HG03378 (cell line): Measurements from ENCODE around the gene NDUFS4.
"Not testable (repeated sequence)": the region's sequence is repeated elsewhere in the genome, so short reads cannot be mapped to it uniquely, and the experiment has no call there.

Experiments used
- ATAC-seq: cut with Tn5 transposase; IDR thresholded peaks from one replicate; pipeline ENCODE4 v1.9.1; 2021; ENCODE audit warnings: mild to moderate bottlenecking, moderate library complexity; ENCODE audit not compliant: unreplicated experiment

Gene NDUFS4

DNA sequence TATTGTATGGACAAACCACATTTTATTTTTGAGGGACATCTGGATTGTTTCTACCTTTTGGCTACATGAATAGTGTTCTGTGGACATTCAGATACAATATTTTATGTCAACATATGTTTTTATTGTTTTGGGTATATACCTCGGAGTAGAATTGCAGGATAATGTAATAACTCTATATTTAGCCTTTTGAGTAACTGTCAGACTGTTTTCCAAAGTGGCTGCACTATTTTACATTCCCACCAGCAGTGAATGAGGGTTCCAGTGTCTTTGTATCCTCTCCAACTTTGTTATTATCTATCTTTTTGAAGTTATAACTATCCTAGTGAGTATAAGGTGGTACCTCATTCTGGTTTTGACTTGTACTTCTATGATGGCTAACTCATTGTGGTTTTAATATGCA, 11.0 kb downstream of the NDUFS4 start:
- no peak for ATAC-seq

DNA sequence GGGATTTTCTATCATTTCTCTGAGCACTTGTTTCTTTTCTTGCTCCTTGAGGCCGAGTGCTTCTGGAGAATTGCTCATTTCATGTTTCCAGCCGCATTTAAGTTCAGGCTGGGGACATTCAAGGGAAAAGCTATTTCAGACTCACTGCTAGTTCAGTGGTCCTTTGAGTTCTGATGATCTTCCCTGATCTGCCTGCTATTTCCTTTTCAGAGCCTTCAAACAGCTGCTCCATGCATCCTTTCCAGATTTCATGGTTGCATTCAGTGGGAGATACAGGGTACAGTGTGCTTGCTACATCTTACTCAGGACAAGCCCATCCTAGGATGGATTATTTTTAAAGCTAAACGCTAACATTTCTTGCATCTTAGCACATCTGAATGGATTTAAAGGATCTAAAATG, 14.7 kb downstream of the NDUFS4 start:
- ATAC-seq = no peak

DNA sequence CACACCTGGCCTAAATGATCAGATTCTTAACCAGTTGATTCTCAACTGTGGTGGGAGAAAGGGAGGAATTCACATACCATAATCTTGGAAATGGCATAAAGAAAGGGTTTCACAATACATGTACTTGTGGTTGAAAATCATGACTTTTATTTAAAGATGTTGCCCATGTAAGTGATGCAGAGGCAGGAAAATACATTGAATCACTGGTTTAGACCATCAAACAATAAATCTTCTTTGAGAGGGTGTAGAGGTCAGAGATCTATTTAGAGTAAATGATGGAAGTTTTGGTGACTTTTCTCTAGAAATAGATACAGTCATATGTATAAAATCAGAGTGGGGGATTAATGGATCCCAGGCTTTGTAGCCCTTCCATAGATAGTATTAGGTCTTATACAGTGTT, 15.4 kb downstream of the NDUFS4 start:
- ATAC-seq = no peak

DNA sequence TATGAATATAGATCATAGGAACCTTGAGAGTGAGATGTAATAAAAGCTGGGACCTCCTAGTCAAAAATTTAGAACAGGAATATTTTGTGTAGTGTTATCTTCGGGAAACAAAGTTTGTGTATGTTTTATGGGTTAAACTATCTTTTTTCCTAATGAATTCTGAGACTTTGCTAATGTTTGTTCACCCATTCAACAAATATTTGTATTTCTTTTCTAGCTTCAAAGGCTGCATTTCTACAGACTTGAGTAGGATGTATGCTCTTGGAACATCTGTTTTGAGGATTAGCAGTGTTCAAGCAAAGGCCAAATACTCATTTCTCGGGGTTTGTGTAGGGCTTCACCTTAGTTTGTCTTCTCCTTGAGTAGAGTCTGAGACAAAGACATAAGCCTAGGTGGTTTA, 16.2 kb downstream of the NDUFS4 start:
- no peak for ATAC-seq

DNA sequence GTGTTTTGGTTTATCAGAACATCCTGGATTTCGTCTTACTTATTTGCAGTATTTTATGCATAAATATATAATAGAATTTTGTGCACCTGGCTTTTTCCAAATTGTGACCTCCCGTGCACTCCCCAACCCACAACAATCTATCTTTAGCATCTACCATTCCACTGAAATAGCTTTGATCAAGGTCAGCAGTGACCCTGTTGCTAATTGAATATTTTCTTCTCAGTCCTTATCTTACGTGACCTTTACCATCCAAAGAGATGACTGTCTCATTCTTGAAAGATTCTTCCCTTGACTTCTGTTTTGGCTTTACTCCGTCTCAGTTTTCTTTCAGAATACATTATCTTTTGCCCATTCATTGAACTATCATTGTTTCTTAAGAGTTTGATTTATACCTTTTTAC, 18.4 kb downstream of the NDUFS4 start:
- no peak for ATAC-seq

DNA sequence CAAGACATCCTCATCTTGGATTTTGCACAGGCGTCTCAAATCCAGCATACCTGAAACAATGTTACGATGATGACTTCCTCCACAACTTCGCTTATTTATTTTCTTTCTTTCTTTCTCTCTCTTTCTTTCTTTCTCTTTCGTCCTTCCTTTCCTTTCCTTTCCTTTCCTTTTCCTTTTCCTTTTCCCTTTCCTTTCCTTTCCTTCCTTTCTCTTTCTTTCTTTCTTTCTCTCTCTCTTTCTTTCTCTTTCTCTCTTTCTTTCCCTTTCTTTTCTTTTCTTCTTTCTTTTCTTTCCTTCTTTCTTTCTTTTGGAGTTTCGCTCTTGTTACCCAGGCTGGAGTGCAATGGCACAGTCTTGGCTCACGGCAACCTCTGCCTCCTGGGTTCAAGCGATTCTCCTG, 20.1 kb downstream of the NDUFS4 start:
- ATAC-seq = no peak

DNA sequence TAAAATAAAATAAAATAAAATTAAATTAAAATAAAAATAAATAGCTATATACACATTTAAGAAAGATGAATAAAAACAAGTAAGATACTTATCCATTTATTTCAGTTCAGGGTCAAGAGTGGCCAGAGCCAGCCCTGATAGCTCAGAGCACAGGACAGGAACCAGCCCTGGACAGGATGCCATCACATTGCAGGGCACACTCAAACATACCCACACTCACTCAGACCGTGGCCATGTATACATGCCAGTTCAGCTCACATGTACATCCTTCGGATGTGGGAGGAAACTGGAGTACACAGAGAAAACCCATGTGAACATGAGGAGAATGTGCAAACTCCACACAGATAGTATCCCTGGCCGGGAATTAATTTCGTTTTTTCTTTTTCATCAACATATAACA, 21.8 kb downstream of the NDUFS4 start:
- ATAC-seq = no peak

DNA sequence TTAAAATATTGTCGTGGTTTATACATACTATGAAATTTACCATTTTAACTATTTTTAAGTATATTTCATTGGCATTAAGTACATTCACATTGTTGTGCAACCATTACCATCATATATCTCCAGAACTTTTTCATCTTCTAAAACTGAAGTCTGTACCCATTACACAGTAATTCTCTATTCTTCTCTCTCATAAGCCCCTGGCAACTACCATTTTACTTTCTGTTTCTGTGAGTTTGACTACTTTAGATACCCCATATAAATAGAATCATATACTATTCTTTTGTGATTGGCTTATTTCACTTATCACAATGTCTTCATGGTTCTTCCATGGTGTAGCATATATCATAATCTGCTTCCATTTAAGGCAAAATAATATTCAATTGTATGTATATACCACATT, 30.3 kb downstream of the NDUFS4 start:
- no peak for ATAC-seq

DNA sequence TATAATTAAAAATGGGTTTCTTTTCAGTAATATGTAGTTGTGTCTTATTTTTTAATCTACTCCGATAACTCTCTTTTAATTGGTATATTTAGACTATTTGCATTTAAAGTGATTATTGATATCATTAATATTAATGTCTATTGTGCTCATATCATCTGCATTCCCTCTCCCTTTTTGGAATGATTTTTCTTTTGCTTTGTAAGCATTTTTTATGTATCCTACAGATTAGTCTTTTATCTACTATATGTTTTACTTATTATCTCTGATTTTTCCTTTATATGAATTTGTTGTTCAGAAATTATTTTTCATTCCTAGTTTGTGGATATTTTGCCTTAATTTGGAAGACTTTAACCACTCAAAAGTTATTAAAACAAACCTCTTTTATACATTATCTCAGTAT, 34.0 kb downstream of the NDUFS4 start:
- ATAC-seq = no peak

DNA sequence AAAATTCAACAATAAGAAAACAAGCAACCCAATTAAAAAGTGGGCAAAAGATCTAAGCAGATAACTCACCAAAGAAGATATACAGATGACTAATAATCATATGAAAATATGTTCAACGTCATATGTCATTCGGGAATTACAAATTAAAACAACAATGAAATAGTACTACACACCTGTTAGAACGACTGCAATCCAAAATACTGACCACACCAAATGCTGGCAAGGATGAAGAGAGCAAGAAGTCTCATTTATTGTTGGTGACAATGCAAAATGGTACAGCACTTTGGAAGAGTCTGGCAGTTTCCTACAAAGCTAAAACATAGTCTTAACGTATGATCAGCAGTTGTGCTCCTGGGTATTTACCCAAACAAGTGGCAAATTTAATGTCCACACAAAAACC, 37.5 kb downstream of the NDUFS4 start:
- ATAC-seq = no peak

DNA sequence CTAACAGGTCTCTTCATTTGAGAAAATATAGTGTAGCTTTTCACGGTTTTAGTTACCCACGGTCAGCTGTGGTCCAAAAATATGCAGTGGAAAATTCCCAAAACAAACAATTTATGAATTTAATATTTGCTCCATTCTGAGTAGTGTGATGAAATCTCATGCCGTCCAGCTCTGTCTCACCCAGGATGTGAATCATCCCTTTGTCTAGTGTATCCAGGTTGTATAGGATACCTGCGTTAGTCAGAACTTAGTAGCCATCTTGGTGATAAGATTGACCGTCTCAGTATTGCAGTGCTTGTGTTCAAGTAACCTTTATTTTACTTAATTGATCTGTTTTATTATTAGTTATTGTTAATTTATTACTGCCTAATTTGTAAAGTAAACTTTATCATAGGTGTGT, 41.1 kb downstream of the NDUFS4 start:
- no peak for ATAC-seq

DNA sequence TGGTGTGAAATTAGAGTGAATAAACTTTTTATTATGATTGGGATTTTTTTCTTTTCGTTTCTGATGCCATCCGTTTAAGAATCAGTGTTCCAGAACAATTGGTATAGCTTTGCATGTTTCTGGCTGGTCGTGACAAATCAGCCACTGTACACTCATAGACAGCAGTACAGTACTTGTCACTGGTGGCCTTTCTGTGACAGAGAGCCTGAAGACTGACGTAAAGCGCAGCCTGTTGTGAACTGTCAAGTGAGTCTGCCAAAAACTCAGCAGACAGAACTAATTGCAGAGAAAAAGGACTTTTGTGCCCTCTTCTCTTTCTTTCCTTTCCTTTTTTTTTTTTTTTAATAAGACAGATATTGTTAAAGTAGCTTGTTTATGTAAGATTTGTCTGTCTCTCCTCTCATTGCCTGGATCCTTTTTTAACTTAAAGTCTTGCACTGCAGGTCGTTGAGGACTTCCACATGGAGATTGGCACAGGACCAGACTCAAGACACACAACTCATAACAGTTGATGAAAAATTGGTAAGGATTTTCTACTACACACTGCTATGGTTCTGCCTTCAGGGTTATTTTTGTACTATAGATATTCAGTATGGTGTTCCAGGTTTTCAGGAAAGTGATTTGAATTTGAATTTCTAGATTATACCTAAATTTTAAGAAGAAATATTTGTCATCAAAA, 42.7 kb downstream of the NDUFS4 start:
- no peak for ATAC-seq

DNA sequence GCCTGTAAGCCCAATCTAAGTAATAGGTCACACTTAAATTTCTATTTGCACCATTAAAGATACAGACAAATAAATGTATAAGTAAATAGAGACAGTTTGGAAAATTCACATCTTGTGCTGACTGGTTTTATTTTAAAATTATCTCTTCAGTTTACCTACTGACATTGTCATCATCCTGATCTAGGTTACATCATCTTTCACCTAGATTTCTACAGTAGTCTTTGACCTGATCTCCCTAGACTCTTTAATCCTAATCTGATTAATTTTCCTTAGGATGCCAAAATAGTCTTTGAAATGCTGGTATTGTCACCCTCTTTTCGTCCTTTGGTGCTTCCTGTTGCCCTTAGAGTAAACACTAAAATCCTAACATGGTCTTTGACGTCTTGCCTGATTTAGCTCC, 43.9 kb downstream of the NDUFS4 start:
- no peak for ATAC-seq

DNA sequence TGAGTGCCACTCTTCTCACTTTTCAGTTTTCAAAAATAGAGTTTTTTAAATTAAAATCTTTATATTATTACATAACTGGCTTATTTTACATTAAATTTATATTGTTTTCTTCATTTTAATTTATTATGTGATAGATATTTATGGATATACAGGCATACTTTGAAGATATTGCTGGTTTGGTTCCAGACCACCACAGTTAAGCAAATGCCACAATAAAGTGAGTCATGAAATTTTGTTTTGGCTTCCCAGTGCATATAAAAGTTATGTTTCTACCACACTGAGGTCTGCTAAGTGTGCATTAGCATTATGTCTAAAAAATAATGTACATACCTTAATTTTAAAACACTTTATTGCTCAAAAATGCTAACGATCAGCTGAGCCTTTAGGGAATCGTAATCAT, 47.4 kb downstream of the NDUFS4 start:
- ATAC-seq = no peak

DNA sequence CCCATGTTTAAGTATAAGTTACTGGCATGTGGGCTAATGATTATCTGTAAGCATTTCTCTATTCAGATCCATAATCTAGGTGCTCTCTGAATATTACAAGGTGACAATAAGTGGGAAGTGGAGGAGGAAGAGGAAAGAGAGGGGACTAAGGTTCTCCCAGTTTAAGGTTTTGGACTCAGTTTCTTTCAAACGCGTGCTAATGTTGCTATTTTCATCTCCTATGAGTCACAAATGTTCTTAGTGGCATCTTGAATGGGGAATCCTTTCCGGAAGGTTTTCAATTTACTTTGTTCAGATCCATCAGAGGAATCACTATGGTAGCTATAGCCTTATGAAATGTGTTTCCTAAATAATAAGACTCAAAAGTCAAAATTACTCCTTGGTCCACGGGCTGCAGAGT, 48.5 kb downstream of the NDUFS4 start:
- ATAC-seq = not testable (repeated sequence)

DNA sequence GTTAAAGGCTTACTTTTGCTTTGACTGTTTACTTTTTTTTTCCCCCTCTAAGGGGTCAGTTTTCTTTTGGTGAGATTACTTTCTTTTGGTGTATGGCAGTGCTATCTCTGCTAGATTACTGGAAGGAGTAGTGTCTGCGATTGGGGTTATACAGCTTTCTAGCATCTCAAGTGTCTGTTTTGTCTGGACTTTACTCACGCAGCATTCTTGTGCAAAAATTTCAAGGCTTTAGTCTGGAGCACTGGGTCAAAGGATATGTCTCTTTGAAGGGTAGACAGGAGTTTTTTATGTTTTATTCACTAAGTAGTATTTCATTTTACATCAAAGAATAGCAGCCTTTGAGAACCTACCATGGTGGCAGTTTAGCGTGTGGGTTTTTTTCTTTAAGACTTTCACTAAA, 52.6 kb downstream of the NDUFS4 start:
- ATAC-seq = no peak

DNA sequence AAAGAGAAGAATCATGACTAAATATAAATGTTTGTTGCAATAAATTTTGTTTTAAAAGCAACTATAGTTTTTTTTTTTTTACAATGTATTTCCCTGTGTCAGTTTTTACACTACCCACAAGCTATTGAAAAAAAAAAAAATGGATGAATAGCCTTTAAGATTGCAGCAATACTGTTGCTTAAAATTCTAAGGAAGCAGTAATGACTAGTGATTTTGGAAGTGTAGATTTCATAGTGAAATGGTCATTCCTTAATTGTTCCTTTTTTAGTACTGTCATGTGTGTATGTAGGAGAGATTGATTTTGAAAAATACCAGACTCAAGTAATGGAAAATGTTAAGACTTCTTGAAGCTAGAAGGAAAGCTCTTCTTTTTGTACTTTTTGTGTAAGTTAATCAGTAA, 53.1 kb downstream of the NDUFS4 start:
- ATAC-seq = no peak

DNA sequence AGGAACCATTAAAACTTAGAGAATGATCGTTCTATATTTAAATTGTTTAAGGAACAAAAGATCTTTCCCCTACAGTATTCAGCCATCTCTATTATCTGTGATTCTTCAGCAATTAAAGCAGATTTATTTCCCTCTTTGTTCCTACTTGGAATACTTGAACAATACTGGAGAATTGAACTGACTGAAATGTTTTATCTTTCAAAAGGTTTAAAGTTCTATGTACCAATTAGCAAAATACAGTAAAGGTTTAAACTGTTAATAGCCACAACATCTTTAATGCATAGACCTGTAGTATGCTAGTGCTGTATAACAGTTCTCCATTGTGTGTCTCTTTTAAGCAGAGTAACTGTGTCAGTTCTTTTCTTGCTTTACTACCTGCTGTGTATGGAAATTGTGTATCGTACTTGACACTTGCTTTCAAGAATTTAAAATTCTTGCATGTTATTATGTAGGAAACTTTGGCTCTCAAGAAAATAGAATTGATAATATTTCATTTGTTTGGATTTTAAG, 54.0 kb downstream of the NDUFS4 start:
- ATAC-seq = no peak

DNA sequence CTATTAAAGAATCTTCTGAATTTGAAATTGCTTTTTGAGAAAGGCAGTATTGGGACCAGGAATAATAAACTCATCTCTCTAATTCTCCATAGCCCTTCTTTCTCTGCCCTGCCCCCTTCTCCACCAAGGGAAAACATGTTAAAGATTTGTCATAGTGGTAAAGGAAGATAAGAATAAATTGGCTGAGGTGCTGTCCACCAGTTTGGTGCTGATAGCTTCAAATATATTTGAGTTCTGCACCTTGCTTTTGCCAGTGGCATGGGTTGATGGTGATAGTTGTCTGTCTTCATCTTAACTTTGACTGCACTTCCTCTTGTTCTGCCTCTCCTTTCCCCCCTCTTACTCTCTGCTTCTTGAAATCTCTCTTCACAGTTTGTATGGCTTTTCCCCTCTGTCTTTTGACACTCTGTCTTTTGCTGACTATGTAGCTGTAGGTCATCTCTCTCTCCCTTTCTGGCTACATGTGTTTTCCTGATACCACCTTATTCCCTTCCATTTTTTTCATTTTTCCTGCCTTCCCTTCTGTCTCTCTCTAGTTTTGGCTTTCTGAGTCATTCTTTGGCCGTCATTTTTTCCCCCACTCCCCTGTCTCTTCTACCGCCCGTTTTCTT, 56.6 kb downstream of the NDUFS4 start:
- ATAC-seq = no peak

DNA sequence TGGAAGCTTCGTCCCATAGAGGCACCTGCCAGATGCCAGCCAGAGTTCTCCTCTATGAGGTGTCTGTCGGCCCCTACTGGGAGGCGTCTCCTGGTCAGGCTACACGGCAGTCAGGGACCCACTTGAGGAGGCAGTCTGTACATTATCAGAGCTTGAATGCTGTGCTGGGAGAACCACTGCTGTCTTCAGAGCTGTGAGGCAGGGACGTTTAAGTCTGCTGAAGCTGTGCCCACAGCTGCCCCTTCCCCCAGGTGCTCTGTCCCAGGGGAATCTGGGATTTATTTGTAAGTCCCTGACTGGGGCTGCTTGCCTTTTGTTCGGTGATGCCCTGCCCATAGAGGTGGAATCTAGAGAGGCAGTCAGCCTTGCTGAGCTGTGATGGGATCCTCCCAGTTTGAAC, 70.8 kb downstream of the NDUFS4 start:
- ATAC-seq = no peak

DNA sequence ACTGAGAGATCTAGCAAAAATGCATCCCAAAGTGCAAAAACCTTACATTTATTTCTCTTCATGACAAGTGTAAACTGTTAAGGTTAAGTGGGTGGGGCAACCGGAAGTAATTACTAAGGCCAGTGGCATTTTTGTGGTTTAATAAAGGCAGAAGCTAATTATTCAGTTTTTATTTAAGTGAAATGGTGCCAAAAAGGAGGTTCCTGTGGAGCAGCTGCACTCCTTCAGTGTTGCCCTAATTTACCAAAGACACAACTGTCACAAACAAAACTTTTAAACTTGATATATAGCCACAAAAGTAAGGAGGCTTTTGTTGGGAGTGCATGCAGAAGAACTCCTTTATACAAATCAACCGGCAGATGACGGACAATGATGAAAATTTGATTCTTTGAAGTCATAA, 81.6 kb downstream of the NDUFS4 start:
- no peak for ATAC-seq

DNA sequence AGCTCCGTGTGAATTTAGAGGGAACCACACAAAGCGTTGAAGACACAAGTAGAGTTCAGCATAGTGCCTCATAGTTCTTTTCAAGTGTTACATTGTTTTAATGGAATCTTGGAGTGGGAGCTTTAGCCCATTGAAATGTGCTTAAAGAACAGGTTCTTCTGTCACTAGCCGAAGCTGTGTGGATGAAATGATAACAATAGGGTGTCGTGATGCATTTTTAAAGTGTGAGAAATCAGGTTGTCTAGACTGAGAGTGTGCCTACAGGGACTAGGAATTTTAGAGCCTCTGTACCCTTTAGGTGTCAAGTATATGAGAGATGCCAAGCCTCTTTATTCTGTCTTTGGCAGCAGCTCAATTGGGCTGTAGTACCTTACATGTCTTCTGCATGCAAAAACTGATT, 83.0 kb downstream of the NDUFS4 start:
- ATAC-seq = no peak

DNA sequence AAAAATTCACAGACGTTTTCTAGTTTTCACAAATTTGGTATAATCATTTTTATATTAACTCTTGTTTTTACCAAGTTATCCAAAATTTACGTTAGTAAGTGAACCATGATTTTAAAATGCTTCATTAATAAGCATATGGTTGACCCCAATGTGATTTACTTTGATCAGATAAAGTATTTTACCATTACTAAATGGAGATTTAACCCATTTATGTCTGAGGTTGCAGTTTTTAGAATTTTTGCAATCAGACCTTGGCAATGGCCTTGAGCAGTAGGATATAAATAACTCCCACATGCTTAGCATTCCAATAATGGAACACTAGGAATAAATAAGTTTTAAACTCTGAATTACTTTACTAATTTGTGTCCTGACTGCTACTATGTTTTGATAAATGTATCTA, 84.6 kb downstream of the NDUFS4 start:
- no peak for ATAC-seq
